ENCODE measurements around the gene PRRX1.

The PRRX1 gene

DNA sequence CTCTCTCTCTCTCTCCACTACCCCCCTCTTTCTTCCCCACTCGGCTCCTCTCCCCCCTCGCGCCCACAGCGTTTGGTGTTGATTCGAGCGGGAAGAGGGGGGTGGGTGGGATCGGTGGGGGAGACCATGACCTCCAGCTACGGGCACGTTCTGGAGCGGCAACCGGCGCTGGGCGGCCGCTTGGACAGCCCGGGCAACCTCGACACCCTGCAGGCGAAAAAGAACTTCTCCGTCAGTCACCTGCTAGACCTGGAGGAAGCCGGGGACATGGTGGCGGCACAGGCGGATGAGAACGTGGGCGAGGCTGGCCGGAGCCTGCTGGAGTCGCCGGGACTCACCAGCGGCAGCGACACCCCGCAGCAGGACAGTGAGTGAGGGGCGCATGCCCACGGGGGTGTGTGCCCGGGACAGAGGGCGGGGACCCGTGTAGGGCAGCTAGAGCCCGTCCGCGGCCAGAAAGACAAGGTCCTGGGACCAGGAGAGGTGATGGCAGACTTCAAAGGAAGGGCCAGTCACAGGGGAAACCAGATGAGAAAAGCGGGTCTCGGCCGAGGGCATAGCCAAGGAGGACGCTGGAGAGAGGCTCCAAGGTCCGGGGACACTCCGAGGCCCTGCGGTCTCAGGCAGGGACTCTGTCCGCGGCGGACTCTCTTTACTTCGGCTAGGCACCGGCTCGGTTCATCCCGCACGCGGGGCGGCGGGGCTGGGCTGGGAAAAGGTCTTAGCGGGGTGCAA is at the start of gene PRRX1:
Gene PRRX1, plus strand, starts transcription at position 39 of the 735 bp plus-strand sequence. Its CDS starts 88 bp downstream, at position 127.
- no peak for DNase-seq

DNA sequence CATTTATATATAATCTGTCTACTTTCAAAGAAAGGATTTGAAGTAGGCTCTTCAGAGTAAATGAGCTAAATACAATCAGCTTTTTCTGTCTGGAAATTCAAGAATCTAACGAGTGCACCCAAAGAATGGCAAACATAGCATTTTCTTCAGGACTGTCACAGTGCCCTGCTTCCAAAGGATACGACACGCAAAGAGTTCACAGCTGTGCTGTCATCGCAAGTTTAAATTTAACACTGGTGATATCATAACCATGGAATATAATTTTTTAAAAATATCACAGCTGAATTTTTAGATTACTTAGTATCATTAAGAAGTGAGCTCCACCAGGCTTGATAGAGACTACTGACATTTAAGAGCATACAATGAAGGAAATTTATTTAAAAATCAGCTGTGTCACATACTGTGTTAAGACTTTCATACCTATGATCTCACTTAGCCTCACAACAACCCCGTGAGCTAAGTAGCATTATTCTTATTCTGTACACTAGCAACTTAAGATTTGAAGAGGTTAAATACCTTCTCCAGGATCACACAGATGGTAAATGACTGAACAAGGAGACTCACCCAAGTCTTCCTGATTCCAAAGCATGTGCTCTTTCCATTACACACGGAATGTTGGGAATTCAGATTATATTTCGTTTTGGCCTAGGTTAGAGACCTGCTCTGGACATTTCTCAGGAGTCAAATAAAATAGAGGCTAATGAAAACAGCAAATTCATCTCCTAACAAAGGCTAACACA is 46.2 kb upstream of the PRRX1 start:
- DNase-seq, result no peak

DNA sequence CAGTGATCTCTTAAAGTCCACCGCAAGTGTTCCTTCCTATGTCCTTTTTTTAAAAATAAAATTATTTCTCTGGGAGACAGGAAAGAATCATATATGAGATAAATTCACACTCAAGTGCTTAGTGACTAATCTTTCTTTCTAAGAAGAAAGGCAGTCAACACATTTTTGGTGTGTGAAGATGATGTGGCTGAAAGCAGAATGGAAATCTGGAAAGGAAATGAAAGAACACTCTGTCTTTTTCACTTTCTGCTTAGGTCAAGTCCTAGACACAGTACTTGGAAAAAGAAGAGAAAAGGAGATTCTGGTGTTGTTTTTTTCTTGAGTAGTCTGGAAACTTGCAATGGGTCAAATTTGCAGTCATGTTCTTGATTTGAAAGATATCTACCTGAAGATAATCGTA is 45.5 kb upstream of the PRRX1 start:
- no peak for DNase-seq

DNA sequence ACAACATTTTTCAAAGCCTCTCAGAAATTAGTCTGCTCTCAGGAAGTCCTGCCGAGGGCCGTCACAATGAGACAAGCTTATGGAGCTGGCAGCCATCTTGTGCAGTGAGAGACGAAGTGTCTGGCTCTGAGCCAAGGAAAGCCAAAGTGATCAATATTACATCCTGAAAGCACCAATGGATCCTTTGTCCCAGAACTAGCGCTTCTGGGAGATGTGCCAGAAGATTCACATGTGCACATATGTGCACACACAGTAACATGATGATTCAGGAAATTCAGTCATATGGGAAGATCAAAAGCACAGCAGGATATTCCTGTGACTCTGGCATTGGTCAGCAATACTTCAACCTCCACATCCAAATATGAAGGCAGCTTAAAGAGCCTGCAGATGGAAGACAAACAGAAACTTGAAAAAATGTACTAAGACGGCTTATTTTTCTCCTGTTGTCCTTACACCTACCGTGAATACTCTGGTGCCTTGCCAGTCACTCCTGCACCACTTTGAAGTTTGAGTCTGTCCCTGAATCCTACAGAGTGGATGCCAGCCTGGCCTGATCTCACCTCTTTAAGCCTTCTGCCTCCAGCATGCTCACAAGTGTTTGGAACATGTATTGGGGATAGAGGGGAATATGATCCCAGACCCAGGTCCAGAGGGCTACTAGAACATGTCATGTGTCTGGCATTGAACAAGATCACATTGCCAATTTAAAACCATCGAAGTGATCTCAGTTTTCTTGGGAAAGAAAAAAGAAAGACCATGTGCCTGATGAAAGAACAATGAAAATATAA is 44.5 kb upstream of the PRRX1 start:
- DNase-seq, result no peak

- no peak for DNase-seq
Measured at GRCh38 chr1:170620164-170620563, 43.8 kb upstream of the PRRX1 start.

DNA sequence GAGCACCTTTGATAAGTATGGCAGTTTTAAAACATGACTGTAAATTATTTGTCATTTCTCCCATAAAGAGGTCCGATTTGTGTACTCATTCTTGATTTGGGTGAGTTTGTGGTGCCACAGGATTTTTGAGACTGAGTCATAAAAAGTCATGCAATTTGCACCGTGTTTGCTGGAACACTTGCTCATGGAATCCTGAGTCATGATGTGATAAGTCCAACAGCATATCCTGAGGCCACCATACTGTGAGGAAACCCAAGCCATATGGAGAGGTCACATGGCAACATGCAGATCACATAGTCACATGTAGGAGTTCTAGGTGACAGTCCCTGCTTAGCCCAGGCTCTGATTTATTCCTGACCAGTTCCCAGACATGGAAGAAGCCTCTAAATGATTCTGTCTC is 40.8 kb upstream of the PRRX1 start:
- DNase-seq, result no peak

DNA sequence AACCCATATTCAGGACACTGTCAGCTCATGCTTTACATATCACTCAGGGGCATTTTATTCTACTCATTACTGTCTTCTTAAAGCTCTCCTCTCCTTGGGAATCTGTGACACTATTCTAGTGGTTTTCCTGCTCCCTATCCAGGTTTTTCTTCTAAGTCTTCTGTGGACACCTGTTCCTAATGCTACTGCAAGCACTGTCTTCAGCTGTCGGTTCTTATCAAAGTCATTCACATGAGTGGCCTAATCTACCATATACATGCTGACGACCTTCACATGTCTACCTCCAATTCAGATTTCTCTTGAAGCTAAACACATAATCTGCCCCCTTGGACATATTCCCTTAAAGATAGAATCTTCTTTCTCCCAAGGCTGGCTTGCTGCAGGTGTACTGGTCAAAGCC is 39.8 kb upstream of the PRRX1 start:
- DNase-seq, result no peak

DNA sequence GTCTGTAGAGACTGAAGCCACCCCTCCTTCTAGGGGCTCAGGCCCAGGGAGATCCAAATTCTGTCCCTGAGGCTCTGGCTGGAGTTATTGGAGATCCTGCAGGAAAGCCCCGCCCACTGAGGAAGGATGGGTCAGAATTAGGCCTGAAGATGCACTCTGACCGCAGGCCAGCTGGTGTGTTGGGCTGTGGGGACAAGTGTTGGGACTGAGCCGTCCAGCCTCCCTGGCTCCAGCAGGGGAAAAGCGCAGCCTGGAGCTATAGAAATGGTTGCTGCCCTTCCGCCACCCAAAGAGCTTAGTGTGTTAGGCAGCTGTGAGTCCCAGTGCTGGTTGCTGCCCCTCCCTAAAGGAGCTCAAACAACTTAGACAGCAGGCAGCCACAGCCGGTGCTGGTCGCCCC is 33.0 kb upstream of the PRRX1 start:
- DNase-seq, result no peak

DNA sequence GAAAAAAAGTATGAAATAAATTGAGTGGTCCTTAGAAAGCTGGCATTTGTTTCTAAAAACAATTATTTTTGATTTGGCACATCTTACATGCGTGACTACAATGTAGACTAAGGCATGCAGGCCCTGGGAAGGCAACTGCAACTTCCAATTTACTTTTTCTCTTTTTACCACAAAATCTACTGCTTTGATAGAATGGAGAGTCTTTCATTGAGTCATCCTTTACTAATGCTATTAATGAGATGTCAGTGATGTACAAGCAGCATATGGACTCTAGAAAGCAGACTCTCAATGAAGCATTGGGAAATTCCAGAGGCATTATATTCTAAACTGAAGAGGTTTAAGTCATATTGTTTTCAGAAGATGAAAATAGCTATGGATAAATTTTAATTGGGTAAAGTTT is 29.6 kb upstream of the PRRX1 start:
- no peak for DNase-seq

- DNase-seq, result no peak
Measured at GRCh38 chr1:170634824-170635410, 29.0 kb upstream of the PRRX1 start.

DNA sequence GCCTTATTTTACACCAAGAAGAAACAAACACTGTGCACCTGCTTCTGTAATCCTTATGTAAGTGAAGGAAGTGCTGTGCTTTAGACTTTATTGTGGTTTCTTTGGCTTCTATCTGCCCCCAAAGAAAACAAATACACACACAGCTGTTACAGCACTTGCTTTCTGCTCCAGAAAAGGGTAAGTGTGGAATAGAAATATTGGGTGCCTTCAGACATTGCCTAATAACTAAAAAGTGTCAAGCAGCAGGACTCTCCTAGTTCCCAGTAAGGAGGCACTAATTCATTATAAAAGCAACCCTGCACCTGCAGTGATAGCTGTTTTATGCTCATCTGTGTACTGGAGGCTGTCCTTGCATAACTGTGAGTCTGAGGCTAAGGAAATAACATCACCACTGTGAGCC is 23.4 kb upstream of the PRRX1 start:
- no peak for DNase-seq

GRCh38 chr1:170657275-170657853 is 6.6 kb upstream of the PRRX1 start:
- no peak for DNase-seq

GRCh38 chr1:170659399-170660035 is 4.4 kb upstream of the PRRX1 start:
- no peak for DNase-seq

DNA sequence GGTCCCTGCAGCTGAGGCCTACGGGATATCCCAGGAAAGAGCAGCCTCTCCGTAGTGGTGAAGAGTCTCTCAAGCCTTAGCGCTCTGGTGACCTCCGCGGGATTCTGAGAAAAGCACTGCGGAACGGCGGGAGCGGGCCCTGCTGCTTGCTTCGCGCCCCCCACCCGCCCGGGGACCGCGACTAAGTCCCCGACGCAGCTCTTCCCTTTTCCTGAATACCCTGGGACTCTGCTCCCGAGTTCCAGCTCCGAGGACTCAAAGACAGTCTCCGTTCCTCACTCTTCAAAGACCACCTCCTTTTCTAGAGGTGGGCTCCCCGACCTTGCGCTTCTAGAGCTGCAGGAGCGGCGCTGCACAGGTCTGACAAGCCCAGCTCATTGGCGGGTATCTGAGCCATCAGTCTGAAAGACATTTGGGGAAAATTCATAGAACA is 3.6 kb upstream of the PRRX1 start:
- DNase-seq, result no peak

DNA sequence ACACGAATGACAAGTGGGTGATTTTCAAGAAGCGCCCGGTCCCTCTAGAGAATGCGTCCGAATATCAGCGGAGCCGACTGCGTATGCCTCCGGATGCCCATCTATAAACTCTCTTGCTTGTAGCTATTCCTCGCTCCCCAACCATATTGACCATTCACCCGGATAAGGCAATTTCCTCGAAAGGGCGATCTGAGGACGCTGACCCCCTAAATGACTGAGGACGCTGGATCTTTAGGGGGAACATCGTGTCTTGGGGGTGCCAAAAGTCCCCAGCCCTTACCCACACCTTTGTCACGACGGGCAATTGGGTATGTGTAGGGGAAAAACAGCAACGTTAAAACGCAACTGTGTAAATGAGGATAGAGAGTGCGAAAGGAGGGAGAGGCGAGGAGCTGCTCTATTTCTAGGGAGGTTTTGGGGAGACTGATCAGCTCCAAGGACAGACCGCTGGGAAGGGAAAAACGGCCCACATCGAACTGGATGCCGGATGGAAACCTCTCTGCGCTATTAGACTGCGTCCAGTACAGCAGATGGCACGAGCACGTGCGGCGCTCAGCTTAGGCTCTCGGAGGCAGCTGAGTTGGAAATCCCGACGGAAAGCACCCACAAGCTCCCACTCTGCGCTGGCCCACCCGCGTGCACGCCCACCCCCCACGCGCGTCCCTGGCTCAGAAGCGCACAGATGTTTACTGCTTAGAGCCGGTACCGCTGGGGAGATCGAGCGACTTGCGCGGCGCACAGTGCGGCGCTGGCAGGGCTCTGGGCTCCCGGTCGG is 2.9 kb upstream of the PRRX1 start:
- no peak for DNase-seq

GRCh38 chr1:170661646-170662411 is 2.1 kb upstream of the PRRX1 start:
- no peak for DNase-seq

DNA sequence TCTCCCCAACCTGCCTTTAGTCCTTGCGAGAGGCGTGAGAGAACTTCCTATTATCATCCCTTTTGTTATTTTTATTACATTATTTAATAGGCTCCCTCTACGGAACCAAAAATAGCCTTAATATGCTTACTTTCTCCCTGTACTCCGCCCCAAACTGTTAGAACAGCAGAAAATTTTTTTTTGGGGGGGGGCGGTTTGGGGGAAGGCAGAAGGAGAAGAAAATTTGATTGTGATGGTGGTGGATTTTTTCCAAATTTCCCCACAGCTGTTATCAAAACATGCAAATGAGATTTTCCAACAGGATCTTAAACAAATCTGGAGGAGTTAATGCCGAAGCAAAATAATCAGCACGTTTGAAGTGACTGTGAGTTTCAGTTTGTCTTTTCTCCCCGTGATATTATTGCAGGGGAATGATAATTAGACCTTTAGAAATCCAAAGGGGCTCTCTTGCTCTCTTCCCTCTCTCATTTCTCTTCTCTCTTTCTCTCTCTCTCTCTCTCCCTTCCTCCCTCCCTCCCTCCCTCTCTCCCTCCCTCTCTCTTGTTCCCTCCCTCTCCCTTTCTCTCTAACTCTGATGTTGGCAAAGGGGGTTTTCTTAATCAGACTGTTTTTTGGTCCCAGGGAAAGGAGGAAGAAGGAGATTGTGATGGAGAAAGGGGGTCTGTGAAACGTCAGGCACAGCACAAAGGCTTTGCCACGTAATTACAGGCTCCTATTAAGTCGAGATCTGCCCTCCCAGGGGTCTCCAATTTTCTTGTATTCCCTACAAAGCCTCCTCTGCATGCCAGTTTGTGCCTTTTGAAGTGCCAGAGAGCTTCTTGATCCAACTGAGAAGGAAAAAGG is 1.1 kb upstream of the PRRX1 start:
- no peak for DNase-seq

- no peak for DNase-seq
Measured at GRCh38 chr1:170663404-170664092, 383 bp upstream of the PRRX1 start.

Measured in stimulated activated CD4-positive, alpha-beta T cell treated with anti-CD3 and anti-CD28 coated beads, Interleukin-1b, Interleukin-23, amount 100 ng/mL, for 48 hours (primary cell).